Upper lobe of left lung (tissue), 4 donors: ENCODE measurements around the gene CES4A.

Source experiments
- EP300 ChIP-seq, 4 donors: sonication (generic); formaldehyde crosslinking; IDR thresholded peaks; one replicate each; pipeline ENCODE4 v1.5.1; 2017; ENCODE audit warnings: antibody characterized with exemption in 4 of 4, control low read depth in 2 of 4
- POLR2A ChIP-seq, 4 donors: fragments of 450-650 bp; IDR thresholded peaks; one replicate each; pipeline ENCODE4 v1.5.1; 2016 to 2017; ENCODE audit warnings: antibody characterized with exemption in 4 of 4, mild to moderate bottlenecking in 2 of 4
- POLR2AphosphoS5 ChIP-seq, 2 donors: sonication (generic); formaldehyde crosslinking; IDR thresholded peaks; one replicate each; pipeline ENCODE4 v1.5.1; 2017; ENCODE audit warnings: antibody characterized with exemption in 2 of 2
- TF ChIP-seq, protein P1 (sequence below), 6 experiments: fragments of 450-650 bp in 4 of 6; fragments of 200-600 bp in 2 of 6; sonication (generic) in 2 of 6; IDR thresholded peaks; one replicate each; pipeline ENCODE4 v1.5.1; 2016 to 2019; ENCODE audit warnings: antibody characterized with exemption in 6 of 6

DNA sequence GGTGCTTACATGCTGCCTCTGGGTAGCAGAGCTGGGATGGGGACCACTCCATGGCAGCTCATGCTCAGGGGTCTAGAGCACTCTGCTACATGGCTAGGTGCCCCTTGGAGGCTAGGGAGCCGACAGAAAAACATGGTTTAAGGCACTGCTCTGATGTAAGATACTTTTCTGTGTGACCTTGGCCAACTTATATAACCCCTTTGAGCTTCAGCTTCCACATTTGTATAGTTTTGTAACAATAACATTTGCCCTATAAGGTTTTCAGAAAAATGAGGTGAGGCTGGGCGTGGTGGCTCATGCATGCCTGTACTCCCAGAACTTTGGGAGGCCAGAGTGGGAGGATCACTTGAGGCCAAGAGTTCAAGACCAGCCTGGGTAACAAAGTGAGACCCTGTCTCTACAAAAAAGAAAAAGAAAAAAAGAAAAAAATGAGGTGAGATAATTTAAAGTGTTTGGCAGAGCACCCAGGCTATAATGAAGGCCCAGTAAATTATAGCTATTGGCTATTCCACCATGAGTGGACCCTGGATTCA, 3.2 kb downstream of the CES4A start:
- TF ChIP-seq POLR2A (IDR thresholded peaks at IDR 0.05): no peak
- TF ChIP-seq, protein P1, sequence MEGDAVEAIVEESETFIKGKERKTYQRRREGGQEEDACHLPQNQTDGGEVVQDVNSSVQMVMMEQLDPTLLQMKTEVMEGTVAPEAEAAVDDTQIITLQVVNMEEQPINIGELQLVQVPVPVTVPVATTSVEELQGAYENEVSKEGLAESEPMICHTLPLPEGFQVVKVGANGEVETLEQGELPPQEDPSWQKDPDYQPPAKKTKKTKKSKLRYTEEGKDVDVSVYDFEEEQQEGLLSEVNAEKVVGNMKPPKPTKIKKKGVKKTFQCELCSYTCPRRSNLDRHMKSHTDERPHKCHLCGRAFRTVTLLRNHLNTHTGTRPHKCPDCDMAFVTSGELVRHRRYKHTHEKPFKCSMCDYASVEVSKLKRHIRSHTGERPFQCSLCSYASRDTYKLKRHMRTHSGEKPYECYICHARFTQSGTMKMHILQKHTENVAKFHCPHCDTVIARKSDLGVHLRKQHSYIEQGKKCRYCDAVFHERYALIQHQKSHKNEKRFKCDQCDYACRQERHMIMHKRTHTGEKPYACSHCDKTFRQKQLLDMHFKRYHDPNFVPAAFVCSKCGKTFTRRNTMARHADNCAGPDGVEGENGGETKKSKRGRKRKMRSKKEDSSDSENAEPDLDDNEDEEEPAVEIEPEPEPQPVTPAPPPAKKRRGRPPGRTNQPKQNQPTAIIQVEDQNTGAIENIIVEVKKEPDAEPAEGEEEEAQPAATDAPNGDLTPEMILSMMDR (IDR thresholded peaks at IDR 0.05): no peak
- no peak for TF ChIP-seq EP300 (IDR thresholded peaks at IDR 0.05)
- no peak for TF ChIP-seq POLR2AphosphoS5 (IDR thresholded peaks at IDR 0.05)
